K562 (cell line): ENCODE data around the gene RNF223. TPM values are rescaled to one million over a fixed set of nuclear protein-coding genes. Genes with fewer than 3 reads are reported as not detected.
A peak's percentile ranks its signal among the peaks of the same experiment; 100 is the strongest.

Experiments used
- ATAC-seq: fragments of 200-7000 bp; cut with Tn5 transposase; 3 replicates; pipeline ENCODE4 v1.9.1; 2020; ENCODE audit warnings: moderate library complexity
- BruUV-seq: library from RNA; stranded (reverse); fragments of 400-500 nt; replicated peaks from 2 replicates; lab custom pipeline; 2021; lab: Mats Ljungman, UMichigan
- CTCF ChIA-PET: fragments of 300-600 bp; formaldehyde crosslinking; extraction: SDS; loops from one replicate; lab custom pipeline; 2021; ENCODE audit warnings: low intra/inter-chr PET ratio; lab: Yijun Ruan, JAX
- POLR2A ChIA-PET: fragments of 300-600, 350-650 bp; sonication (Branson Sonifier 250); formaldehyde crosslinking; extraction: SDS; loops from one replicate; lab custom pipeline; 2021; ENCODE audit warnings: antibody characterized with exemption, inconsistent platforms; lab: Yijun Ruan, JAX
- DNase-seq, 4 experiments: peaks; one replicate each; pipeline versions ENCODE4 v3.0.0 to v3.0.0-alpha.2; 2011 to 2018; ENCODE audit warnings: low spot score in 3 of 4, mixed read lengths in 3 of 4; ENCODE audit errors: extremely low read depth in 1 of 4
- FAIRE-seq: peaks from 2 replicates; lab custom pipeline; 2011; peaks lifted over from hg19 to GRCh38; lab: Jason Lieb, UNC
- H2AFZ ChIP-seq: 2 replicates; pipeline ENCODE4 v1.6.0; 2011; ENCODE audit warnings: low read depth, low read length, control low read depth, inconsistent platforms
- H3K27ac ChIP-seq: fragments of 200-600 bp; 3 replicates; pipeline ENCODE4 v1.8.0; 2011; ENCODE audit warnings: low read depth, mild to moderate bottlenecking, control low read depth, inconsistent platforms, low read length, moderate library complexity, mixed read lengths; ENCODE audit errors: extremely low read depth
- H3K27me3 ChIP-seq, 2 experiments: fragments of 300-600 bp in 1 of 2; 2 replicates in 1 of 2; 3 replicates in 1 of 2; pipeline versions ENCODE4 v1.6.0 to v1.8.0; 2011; ENCODE audit warnings: inconsistent platforms in 2 of 2, low read length in 2 of 2, mild to moderate bottlenecking in 1 of 2, mixed read lengths in 1 of 2, moderate library complexity in 1 of 2; ENCODE audit not compliant: control insufficient read depth in 2 of 2, insufficient read depth in 2 of 2
- H3K36me3 ChIP-seq: fragments of 300-600 bp; 3 replicates; pipeline ENCODE4 v1.8.0; 2011; ENCODE audit warnings: mild to moderate bottlenecking, low read length, inconsistent platforms; ENCODE audit not compliant: control insufficient read depth, insufficient read depth
- H3K4me1 ChIP-seq, 2 experiments: fragments of 200-600 bp in 1 of 2; replicated peaks in 1 of 2; 2 replicates in 1 of 2; 3 replicates in 1 of 2; pipeline versions ENCODE4 v1.5.1 to v1.8.0; 2011; ENCODE audit warnings: inconsistent platforms in 2 of 2, low read length in 2 of 2, mild to moderate bottlenecking in 1 of 2, mixed read lengths in 1 of 2, moderate library complexity in 1 of 2; ENCODE audit not compliant: control insufficient read depth in 2 of 2, insufficient read depth in 2 of 2
- H3K4me2 ChIP-seq: 2 replicates; pipeline ENCODE4 v1.6.1; 2011; ENCODE audit warnings: low read length, control low read depth, inconsistent platforms, mixed read lengths; ENCODE audit not compliant: insufficient read depth
- H3K4me3 ChIP-seq: fragments of 200-600 bp; sonication (generic), shearing (Covaris generic); 2 replicates; pipeline ENCODE4 v1.5.1; 2016; ENCODE audit warnings: control low read depth, inconsistent platforms
- H3K79me2 ChIP-seq: fragments of 200-600 bp; 3 replicates; pipeline ENCODE4 v1.8.0; 2011; ENCODE audit warnings: low read length, inconsistent platforms; ENCODE audit not compliant: control insufficient read depth, insufficient read depth
- H3K9ac ChIP-seq, 2 experiments: 2 replicates each; pipeline versions ENCODE4 v1.6.0 to v1.6.1; 2011; ENCODE audit warnings: low read depth in 2 of 2, low read length in 2 of 2, control low read depth in 1 of 2, inconsistent platforms in 1 of 2, mild to moderate bottlenecking in 1 of 2, mixed read lengths in 1 of 2; ENCODE audit not compliant: insufficient read depth in 1 of 2
- H3K9me1 ChIP-seq: one replicate; pipeline ENCODE4 v1.6.0; 2011; ENCODE audit warnings: inconsistent platforms, mild to moderate bottlenecking, low read length, moderate library complexity; ENCODE audit not compliant: control insufficient read depth, insufficient read depth
- H3K9me3 ChIP-seq: replicated peaks from 2 replicates; pipeline ENCODE4 v1.5.1; 2011; ENCODE audit warnings: low read depth, low read length, inconsistent platforms; ENCODE audit not compliant: control insufficient read depth, insufficient read depth
- H4K20me1 ChIP-seq: replicated peaks from 2 replicates; pipeline ENCODE4 v1.6.1; 2011; ENCODE audit warnings: low read length, inconsistent platforms, mixed read lengths; ENCODE audit not compliant: control insufficient read depth, insufficient read depth
- ARID4B ChIP-seq: sonication (generic); formaldehyde crosslinking; IDR thresholded peaks from 2 replicates; pipeline ENCODE4 v1.8.0; 2022; ENCODE audit warnings: mild to moderate bottlenecking, missing genetic modification reagents
- CREB1 ChIP-seq, 2 experiments: sonication (generic) in 1 of 2; formaldehyde crosslinking in 1 of 2; IDR thresholded peaks; 2 replicates each; pipeline versions ENCODE4 v1.6.1 to v1.8.0; 2012 to 2022; ENCODE audit warnings: inconsistent platforms in 1 of 2, mild to moderate bottlenecking in 1 of 2, missing genetic modification reagents in 1 of 2, moderate library complexity in 1 of 2
- ESRRB ChIP-seq: fragments of 250-450 bp; sonication (Bioruptor Pico); IDR thresholded peaks from 2 replicates; pipeline ENCODE4 v1.5.0; 2020; ENCODE audit warnings: mild to moderate bottlenecking, moderate library complexity, borderline replicate concordance
- ETV6 ChIP-seq, 3 experiments: fragments of 150-350 bp in 1 of 3; sonication (generic) in 1 of 3; formaldehyde crosslinking in 1 of 3; IDR thresholded peaks; 2 replicates each; pipeline versions ENCODE4 v1.6.1 to v1.8.0; 2014 to 2022; ENCODE audit warnings: borderline replicate concordance in 2 of 3, low read depth in 2 of 3, antibody characterized with exemption in 1 of 3, low read length in 1 of 3, mild to moderate bottlenecking in 1 of 3, missing genetic modification reagents in 1 of 3
- FOS ChIP-seq: IDR thresholded peaks from 3 replicates; pipeline ENCODE4 v1.6.1; 2011; ENCODE audit not compliant: insufficient read length; ENCODE audit errors: extremely low read depth
- GATAD2A ChIP-seq: fragments of 450-650 bp; IDR thresholded peaks from 2 replicates; pipeline ENCODE4 v1.6.1; 2017
- LARP7 ChIP-seq: fragments of 450-650 bp; IDR thresholded peaks from 2 replicates; pipeline ENCODE4 v1.6.1; 2016
- MAZ ChIP-seq, 2 experiments: fragments of 450-650 bp in 1 of 2; sonication (generic) in 1 of 2; formaldehyde crosslinking; IDR thresholded peaks in 1 of 2; conservative IDR thresholded peaks in 1 of 2; 2 replicates each; pipeline versions ENCODE4 v1.4.0 to v1.5.0; 2020; ENCODE audit warnings: mild to moderate bottlenecking in 1 of 2, missing genetic modification reagents in 1 of 2
- RBBP5 ChIP-seq: fragments of 200-600 bp; sonication (generic); IDR thresholded peaks from 2 replicates; pipeline ENCODE4 v1.6.1; 2012; ENCODE audit warnings: borderline replicate concordance, mild to moderate bottlenecking, low read length, control low read depth, inconsistent platforms; ENCODE audit not compliant: insufficient read depth, poor library complexity, severe bottlenecking
- RBM34 ChIP-seq: fragments of 200-400 bp; formaldehyde crosslinking; IDR thresholded peaks from 2 replicates; pipeline ENCODE4 v1.6.1; 2018; ENCODE audit warnings: low read length, borderline replicate concordance; ENCODE audit not compliant: insufficient read depth
- ZBTB9 ChIP-seq: fragments of 450-650 bp; formaldehyde crosslinking; IDR thresholded peaks from 2 replicates; pipeline ENCODE4 v1.4.0; 2020; ENCODE audit warnings: mild to moderate bottlenecking, moderate library complexity
- ZNF224 ChIP-seq: sonication (generic); formaldehyde crosslinking; IDR thresholded peaks from 2 replicates; pipeline ENCODE4 v1.8.0; 2022; ENCODE audit warnings: mild to moderate bottlenecking, missing genetic modification reagents
- WGBS: fragments of 100-300 bp; shearing (Covaris generic); methylation state at CpG from one replicate; pipeline ENCODE4 v1.1.6; 2016; ENCODE audit warnings: low coverage, mixed read lengths; ENCODE audit not compliant: insufficient coverage; ENCODE audit errors: missing lambda C conversion rate; 5-methylcytosine and 5-hydroxymethylcytosine counted together
- in situ Hi-C: fragments of 300-500 bp; cut with MboI; formaldehyde crosslinking; loops from 4 replicates; pipeline ENCODE4 v1.15.0; 2018; ENCODE audit warnings: inconsistent platforms, mixed read lengths
- intact Hi-C: fragments of 100-400 bp; cut with micrococcal nuclease; formaldehyde crosslinking; loops from 2 replicates; pipeline ENCODE4 v1.14.2; 2022
- polyA plus RNA-seq, 8 experiments: library from polyadenylated mRNA; depleted of rRNA in 4 of 8; stranded (reverse) in 5 of 8; unstranded in 3 of 8; fragments of >200 nt; fragmentation: Nextera tagmentation in 2 of 8; fragmentation: Illumina TruSeq in 1 of 8; extraction: Ambion mirVana in 2 of 8; extraction: Trizol in 1 of 8; gene quantifications; 2 replicates each; pipeline versions ENCODE4 v1.2.1 to v1.2.3, GENCODE V29; 2011 to 2014; ENCODE audit warnings: inconsistent platforms in 1 of 8, missing spikeins in 1 of 8
- total RNA-seq, 7 experiments: library from RNA; depleted of rRNA in 6 of 7; stranded (reverse); fragments of >200 nt in 6 of 7; fragmentation: Illumina TruSeq in 2 of 7; extraction: Trizol in 2 of 7; gene quantifications; 2 replicates each; pipeline versions ENCODE4 v1.2.1 to v1.2.3, GENCODE V29; 2011 to 2021; ENCODE audit warnings: low replicate concordance in 1 of 7

The RNF223 gene
- total and polyA plus RNA-seq, 9 of the 15 experiments (the other 6 are each of a cell fraction or from before 2014, with no cell fraction given) = 0.04 to 0.32 TPM; not detected in 7

- peak; percentile 40 for FAIRE-seq
- TF ChIP-seq RBBP5 = peak; percentile 34
- TF ChIP-seq ZNF224 (CRISPR knock-in tag) = no peak
- no peak for TF ChIP-seq RBM34
- TF ChIP-seq ZBTB9 (CRISPR knock-in tag) = no peak
- TF ChIP-seq CREB1 (IDR thresholded peaks at IDR 0.05) = peak; percentile 44; the same call in 1 of the 2 replicates
- 0 out of 2 replicates have a peak, but pooled peaks have one; percentile 13 for TF ChIP-seq CREB1 (CRISPR knock-in tag; IDR thresholded peaks at IDR 0.05)
- no peak for TF ChIP-seq FOS
- no peak for TF ChIP-seq ESRRB
- no peak for TF ChIP-seq ETV6 (IDR thresholded peaks at IDR 0.05; ENCODE audit: borderline replicate concordance in 1 of 2, low read depth in 2 of 2, low read length in 1 of 2)
- no peak for TF ChIP-seq ETV6 (CRISPR knock-in tag; IDR thresholded peaks at IDR 0.05; ENCODE audit: borderline replicate concordance)
- 0 out of 2 replicates have a peak, but pooled peaks have one; percentile 22 for TF ChIP-seq ARID4B (CRISPR knock-in tag)
- peak; percentile 65; the same call in 1 of the 2 replicates for TF ChIP-seq GATAD2A
- no peak for TF ChIP-seq LARP7
- TF ChIP-seq MAZ (CRISPR knock-in tag; conservative IDR thresholded peaks at IDR 0.05 in 1 of 2, IDR thresholded peaks at IDR 0.05 in 1 of 2) = peak; percentile 56 to 85
Observed at GRCh38 chr1:1040004-1040991, 33.8 kb downstream of the RNF223 start.

More at GRCh38 chr1:1040004-1040991, 33.8 kb downstream of the RNF223 start:
- peak overlapping the region; percentile 26 for H3K4me3 ChIP-seq
- in situ Hi-C loops (no loop called here), intact Hi-C loops (no loop called here)
- ChIA-PET POLR2A (interaction anchor here (0.5 to 1.1 kb wide), 8 partner anchors 9 to 128 kb away, joined by 3 to 4 read pairs (median 4); partner anchors contain the start of genes AGRN and ISG15), CTCF (no interaction called here)
- no peaks in the 10 kb centered on the region for H3K9me1 ChIP-seq
- H3K79me2 ChIP-seq = no peaks in the 10 kb centered on the region; the same call in 2 of the 3 replicates
- H3K9ac ChIP-seq = peak overlapping the region in 1 of 2 experiments; percentile 89; a peak in 3 of 4 replicates
- WGBS = 33% methylated on average over 64 of the region's 99 CpGs
- no peaks in the 10 kb centered on the region for H3K27me3 ChIP-seq
- H3K36me3 ChIP-seq = peaks cover 50% of the 10 kb centered on the region; the same call in 2 of the 3 replicates
- no peaks in the 10 kb centered on the region for H3K9me3 ChIP-seq
- DNase-seq (peak; percentile 92 to 99 (median 98)), ATAC-seq (peak; percentile 99)
- peaks cover 20% of the 10 kb centered on the region for H4K20me1 ChIP-seq
- peak overlapping the region; percentile 43; the same call in 1 of the 2 replicates for H2AFZ ChIP-seq
- BruUV-seq = no TSS peak
- H3K4me1 ChIP-seq = peaks cover 8 to 83% of the 10 kb centered on the region in 2 experiments; a peak in 4 of 5 replicates
- H3K4me2 ChIP-seq = peak overlapping the region; percentile 73
- H3K27ac ChIP-seq = no peak overlapping the region
